HG02943 (cell line): ENCODE measurements around the gene RAB3GAP2.
"Not testable (repeated sequence)": the region's sequence is repeated elsewhere in the genome, so short reads cannot be mapped to it uniquely, and the experiment has no call there.

Source experiments
- ATAC-seq: cut with Tn5 transposase; IDR thresholded peaks from one replicate; pipeline ENCODE4 v1.9.1; 2021; ENCODE audit warnings: mild to moderate bottlenecking, low read depth, moderate library complexity; ENCODE audit not compliant: unreplicated experiment

The RAB3GAP2 gene

GRCh38 chr1:220157738-220158137, 114.5 kb downstream of the RAB3GAP2 start:
- no peak for ATAC-seq

GRCh38 chr1:220156620-220157146, 115.6 kb downstream of the RAB3GAP2 start:
- no peak for ATAC-seq

DNA sequence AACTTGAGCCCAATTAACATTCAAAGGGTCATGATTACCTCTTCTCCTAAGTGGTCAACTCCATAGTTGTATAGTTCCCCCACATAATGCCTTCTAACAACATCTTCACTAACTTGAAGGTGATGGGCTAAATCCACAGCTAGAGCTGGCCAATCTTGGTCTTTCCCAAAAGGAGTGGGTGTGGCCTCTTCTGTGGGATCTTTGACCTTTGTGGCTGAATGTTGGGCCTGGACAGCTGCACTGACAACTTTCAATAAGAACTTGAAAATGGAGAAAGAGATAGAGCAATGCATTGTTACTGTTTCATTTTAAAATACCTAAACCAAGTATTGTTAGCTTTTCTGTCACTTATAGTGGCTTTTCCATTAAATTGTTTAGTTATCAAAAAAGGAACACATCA, 119.1 kb downstream of the RAB3GAP2 start:
- ATAC-seq = no peak

DNA sequence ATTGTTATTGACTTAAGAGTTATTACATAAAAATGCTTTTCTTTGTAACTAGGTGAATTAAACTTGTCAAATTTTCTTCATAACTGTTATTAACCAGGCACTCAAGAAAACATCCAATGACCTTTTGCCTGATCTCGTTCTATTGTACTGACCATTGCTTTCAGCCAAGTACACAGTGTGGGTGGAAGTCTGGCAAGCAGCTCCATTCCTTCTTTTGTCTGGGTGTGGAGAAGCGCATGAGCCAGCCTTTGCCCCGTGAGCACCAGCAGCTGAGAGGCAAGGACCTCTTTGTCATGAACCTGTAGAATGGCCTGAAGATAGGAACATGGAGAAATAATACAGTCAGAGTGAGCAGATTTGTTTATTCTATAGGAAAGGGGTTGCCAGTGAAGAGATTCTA, 120.8 kb downstream of the RAB3GAP2 start:
- ATAC-seq = no peak

DNA sequence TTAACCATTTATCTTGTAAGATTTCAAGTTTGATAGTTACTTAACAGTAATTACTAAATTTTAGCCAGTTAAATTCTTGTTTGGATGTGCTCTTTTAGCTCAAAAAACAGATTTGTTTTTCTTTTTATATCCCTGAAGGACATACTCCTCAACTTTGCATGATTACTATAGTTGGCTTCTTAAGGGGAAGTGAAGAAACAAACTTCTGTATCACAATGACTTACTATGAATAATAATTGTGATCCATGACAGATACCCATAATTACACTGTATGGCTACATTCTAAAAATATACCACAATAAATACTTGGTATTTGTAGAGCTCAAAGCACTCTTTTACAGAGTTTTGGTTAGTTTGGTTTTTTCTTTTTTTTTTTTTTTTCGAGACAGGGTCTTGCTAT, 122.5 kb downstream of the RAB3GAP2 start:
- ATAC-seq = no peak

DNA sequence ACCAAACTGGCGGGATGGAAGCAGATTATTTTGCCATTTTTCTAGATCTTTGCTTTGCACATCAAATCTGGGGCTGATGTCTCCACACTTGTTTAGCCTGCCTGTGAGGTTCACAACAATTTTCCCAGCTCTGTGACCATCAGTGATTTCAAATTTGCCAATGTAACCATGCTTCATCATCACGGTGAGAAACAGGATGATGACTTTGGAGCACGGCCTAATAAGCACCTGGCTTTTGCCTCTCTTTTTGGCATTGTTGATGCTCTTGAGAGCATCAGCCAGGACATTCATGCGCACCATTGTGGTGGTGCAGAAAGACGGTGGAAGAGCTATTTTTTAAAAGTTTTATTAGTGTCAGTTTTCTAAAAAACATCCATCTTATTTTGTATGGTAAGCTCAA, 128.2 kb downstream of the RAB3GAP2 start:
- no peak for ATAC-seq

GRCh38 chr1:220139966-220140365, 132.3 kb downstream of the RAB3GAP2 start:
- no peak for ATAC-seq

DNA sequence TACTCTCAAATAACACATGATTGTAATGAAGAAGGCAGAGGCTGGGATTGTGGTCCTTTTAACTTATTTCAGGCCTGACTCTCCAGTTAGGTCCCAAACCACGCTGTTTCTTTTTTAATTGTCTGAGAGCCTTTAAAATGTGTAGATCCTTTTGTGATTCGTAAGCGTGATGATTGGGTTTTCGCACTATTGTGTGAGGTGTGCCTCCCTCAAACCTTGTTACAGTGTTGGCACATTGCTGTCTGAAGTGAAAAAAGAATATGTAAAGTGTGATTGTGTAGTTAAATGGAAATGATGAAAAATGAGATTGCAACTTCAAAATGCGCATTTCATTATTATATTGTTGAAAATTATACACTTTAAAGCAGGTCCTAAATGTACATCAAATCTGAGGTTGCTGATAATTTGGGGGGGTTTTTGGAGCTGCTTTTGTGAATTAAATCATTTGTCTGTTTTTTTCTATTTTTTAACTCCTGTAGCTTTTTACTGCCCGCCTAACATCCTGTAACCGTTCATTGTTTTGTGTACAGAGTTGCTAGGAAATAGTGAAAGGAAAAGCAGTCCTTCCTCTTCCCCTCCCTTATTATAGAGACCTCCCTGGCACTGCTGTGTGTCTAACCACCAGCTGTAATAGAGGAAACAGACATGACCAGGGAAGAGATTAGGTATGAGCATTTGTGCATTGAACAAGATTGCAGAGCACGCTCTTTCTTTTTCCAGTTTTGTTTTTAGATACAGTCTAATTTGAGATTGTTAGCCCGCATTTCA, 135.1 kb downstream of the RAB3GAP2 start:
- ATAC-seq = no peak

GRCh38 chr1:220135755-220136154, 136.5 kb downstream of the RAB3GAP2 start:
- no peak for ATAC-seq

DNA sequence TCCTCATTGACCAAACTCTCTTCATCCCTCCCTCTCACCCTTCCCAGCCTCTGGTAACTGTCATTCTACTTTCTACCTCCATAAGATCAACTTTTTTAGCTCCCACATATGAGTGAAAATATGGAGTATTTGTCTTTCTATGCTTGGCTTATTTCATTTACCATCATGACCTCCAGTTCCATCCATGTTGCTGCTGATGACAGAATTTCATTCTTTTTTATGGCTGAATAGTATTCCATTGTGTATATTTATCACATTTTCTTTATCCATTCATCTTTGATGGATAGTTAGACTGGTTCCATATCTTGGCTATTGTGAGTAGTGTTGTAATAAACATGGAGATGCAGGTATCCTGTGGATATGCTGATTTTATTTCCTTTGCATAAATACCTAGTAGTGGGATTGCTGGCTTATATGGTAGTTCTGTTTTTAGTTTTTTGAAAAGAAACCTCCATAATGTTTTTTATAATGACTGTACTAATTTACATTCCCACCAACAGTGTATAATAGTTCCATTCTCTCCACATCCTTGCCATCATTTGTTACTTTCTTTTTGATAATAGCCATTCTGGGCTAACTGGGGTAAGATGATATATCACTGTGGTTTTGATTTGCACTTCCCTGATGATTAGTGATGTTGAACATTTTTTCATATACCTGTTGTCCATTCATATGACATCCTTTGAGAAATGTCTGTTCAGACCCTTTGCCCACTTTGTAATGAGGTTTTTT, 142.6 kb downstream of the RAB3GAP2 start:
- no peak for ATAC-seq

DNA sequence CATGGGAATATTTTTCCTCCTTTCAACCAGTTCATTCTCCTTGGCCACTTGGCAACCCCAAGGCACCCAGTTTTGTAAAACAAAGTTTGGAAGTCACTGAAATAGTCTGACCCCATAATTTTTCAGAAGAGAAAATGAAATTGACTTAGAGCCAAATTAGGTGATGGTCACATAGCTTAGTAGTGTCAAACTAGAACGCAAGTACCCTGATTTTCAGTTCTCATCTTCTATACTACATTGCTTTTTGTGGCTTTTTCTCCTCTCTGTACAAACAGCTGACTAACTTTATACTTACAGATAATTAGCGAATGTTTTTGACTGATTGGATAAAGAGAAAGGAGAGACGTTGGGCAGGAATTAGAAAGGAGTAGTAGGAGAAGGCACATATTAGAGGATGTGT, 145.2 kb downstream of the RAB3GAP2 start:
- no peak for ATAC-seq

GRCh38 chr1:220124542-220124941, 147.7 kb downstream of the RAB3GAP2 start:
- ATAC-seq = no peak

DNA sequence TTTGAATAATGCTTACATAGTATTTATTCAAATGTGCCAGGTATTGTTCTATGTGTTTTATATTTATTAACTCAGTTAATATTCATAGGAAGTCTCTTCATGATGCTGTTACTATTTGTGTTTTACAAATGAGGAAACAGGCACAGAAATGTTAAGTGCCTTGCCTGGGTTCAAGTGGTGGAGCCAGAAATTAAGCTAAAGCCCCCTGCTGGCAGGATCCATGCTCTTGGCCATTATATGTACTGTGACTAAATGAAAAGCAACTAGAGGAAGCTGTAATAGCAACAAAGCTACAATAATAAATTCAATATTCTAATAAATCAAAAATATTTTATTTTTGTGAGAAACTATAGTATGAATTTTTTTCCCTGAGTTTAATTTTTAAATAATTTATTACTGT, 148.4 kb downstream of the RAB3GAP2 start:
- ATAC-seq = no peak

DNA sequence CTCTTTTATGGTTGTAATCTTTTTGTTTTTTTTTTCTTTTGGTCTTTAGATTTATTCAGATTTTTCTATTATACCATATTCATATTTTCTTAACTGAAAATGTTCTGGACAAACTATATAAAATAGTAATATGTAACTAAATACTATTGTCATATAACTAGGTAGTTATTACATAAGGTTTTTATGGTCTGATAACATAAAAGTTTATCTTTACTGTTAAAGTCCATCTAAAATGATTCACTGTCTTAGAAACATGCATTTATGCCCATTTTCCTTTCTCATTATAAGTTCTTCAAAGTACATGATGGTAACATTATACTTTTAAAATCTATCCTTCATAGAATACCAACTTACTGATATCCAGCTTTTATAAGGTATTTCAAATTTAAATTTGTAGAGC, 149.2 kb downstream of the RAB3GAP2 start:
- no peak for ATAC-seq

- no peak for ATAC-seq
These were observed 150.3 kb downstream of the RAB3GAP2 start for GRCh38 chr1:220121791-220122530.

GRCh38 chr1:220119043-220119512, 153.2 kb downstream of the RAB3GAP2 start:
- ATAC-seq = no peak

DNA sequence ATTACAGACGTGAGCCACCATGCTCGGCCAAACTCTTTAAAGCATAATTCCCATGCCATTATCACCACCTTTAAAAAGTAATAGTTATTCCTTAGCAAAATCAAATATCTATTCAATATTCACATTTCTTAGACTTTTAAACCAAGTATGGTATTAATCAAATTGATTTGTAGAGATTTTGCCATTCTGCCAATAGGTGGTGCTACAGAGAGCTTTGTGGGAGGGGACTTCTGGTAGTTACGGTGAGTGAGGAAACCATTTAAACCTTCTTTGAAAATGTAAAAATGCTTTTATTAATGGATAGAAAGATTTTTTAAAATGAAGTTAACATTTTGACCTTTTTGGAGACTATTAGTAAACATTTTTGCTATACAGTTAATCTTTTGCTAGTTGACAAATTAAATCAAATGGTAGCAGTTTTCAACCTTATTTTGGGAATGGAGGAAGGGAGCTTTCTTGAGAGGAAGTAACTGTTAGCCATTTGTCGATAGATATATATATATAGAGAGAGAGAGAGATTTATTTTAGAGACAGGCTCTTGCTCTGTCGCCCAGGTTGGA, 159.0 kb downstream of the RAB3GAP2 start:
- no peak for ATAC-seq

GRCh38 chr1:220112600-220112999, 159.7 kb downstream of the RAB3GAP2 start:
- not testable (repeated sequence) for ATAC-seq

DNA sequence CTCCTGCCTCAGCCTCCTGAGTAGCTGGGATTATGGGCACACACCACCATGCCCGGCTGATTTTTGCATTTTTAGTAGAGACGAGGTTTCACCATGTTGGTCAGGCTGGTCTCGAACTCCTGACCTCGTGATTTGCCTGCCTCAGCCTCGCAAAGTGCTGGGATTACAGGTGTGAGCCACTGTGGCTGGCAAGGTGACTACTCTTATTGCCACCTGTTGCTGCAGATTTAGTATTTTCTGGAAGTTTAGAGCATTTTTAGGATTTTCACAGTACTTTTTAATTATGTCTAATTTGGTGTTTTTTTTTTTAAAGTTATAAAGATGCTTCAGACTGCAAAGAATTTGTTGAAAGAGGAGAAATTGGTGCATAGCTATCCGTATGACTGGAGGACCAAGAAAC, 161.8 kb downstream of the RAB3GAP2 start:
- not testable (repeated sequence) for ATAC-seq

DNA sequence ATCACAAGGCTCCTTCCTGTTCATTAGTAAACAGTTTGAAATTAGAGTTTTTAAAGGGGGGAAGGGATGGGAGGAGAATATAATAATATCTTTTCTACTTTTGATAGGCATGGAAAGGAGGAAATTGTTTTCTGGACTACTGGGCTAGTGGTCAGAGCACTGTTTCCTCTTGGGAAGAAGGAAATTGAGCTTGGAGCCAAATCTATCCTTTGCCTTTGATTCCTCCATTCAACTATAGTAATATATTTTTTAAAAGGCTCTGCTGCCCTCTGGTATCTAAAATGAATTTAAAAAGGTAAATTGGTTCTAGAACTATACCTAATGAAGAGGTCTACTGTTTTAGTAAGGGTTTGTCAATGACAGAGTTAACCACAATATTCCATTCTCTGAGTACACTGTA, 172.4 kb downstream of the RAB3GAP2 start:
- ATAC-seq = no peak
